HG02973 (cell line): ENCODE measurements around the gene TAF3.
A peak's percentile ranks its signal among the peaks of the same experiment; 100 is the strongest.

ENCODE experiments used
- ATAC-seq: cut with Tn5 transposase; IDR thresholded peaks from one replicate; pipeline ENCODE4 v1.9.1; 2021; ENCODE audit warnings: moderate library complexity; ENCODE audit not compliant: unreplicated experiment

The TAF3 gene

GRCh38 chr10:7962592-7962991, 144.3 kb downstream of the TAF3 start:
- no peak for ATAC-seq

GRCh38 chr10:7965457-7965856, 147.2 kb downstream of the TAF3 start:
- no peak for ATAC-seq

- no peak for ATAC-seq
Observed at GRCh38 chr10:7967035-7967434, 148.7 kb downstream of the TAF3 start.

GRCh38 chr10:7968510-7969112, 150.3 kb downstream of the TAF3 start:
- ATAC-seq: no peak

GRCh38 chr10:7969623-7970022, 151.3 kb downstream of the TAF3 start:
- no peak for ATAC-seq

GRCh38 chr10:7971949-7972348, 153.6 kb downstream of the TAF3 start:
- ATAC-seq: no peak

GRCh38 chr10:7972367-7972766, 154.1 kb downstream of the TAF3 start:
- ATAC-seq: no peak

GRCh38 chr10:7980196-7980595, 161.9 kb downstream of the TAF3 start:
- ATAC-seq: no peak

GRCh38 chr10:7982727-7983126, 164.4 kb downstream of the TAF3 start:
- ATAC-seq: no peak

GRCh38 chr10:7984325-7984724, 166.0 kb downstream of the TAF3 start:
- no peak for ATAC-seq

GRCh38 chr10:7984896-7985295, 166.6 kb downstream of the TAF3 start:
- no peak for ATAC-seq

GRCh38 chr10:7986851-7987250, 168.5 kb downstream of the TAF3 start:
- ATAC-seq: no peak

- no peak for ATAC-seq
Observed at GRCh38 chr10:7988989-7989388, 170.7 kb downstream of the TAF3 start.

- no peak for ATAC-seq
Observed at GRCh38 chr10:7998831-7999230, 180.5 kb downstream of the TAF3 start.

- ATAC-seq: no peak
Observed at GRCh38 chr10:8004469-8005000, 186.2 kb downstream of the TAF3 start.

- ATAC-seq: peak; percentile 59
Observed at GRCh38 chr10:8006274-8006999, 188.1 kb downstream of the TAF3 start.

- ATAC-seq: no peak
Observed at GRCh38 chr10:8009031-8009430, 190.7 kb downstream of the TAF3 start.

GRCh38 chr10:8013006-8013405, 194.7 kb downstream of the TAF3 start:
- no peak for ATAC-seq

GRCh38 chr10:8013619-8014018, 195.3 kb downstream of the TAF3 start:
- no peak for ATAC-seq

GRCh38 chr10:8014649-8015048, 196.3 kb downstream of the TAF3 start:
- no peak for ATAC-seq

- no peak for ATAC-seq
Observed at GRCh38 chr10:8017277-8017676, 199.0 kb downstream of the TAF3 start.

GRCh38 chr10:8023321-8023720, 205.0 kb downstream of the TAF3 start:
- no peak for ATAC-seq

GRCh38 chr10:8023851-8024250, 205.5 kb downstream of the TAF3 start:
- ATAC-seq: no peak
